Left kidney (tissue), 2 donors: ENCODE data around the gene SMARCC1. TPM values are rescaled to one million over a fixed set of nuclear protein-coding genes. Genes with fewer than 3 reads are reported as not detected.

ENCODE experiments used
- DNase-seq: peaks from one replicate; pipeline ENCODE4 v3.0.0-alpha.2; 2013
- polyA plus RNA-seq: library from polyadenylated mRNA; unstranded; fragments of 120-200 nt; gene quantifications from one replicate; pipeline ENCODE4 v1.2.1, GENCODE V29; 2013; ENCODE audit not compliant: insufficient read length

Gene SMARCC1
- polyA plus RNA-seq, 1 donor = 139 TPM

GRCh38 chr3:47542471-47543173 is 239.1 kb downstream of the SMARCC1 start:
- peak; percentile 50 for DNase-seq

DNA sequence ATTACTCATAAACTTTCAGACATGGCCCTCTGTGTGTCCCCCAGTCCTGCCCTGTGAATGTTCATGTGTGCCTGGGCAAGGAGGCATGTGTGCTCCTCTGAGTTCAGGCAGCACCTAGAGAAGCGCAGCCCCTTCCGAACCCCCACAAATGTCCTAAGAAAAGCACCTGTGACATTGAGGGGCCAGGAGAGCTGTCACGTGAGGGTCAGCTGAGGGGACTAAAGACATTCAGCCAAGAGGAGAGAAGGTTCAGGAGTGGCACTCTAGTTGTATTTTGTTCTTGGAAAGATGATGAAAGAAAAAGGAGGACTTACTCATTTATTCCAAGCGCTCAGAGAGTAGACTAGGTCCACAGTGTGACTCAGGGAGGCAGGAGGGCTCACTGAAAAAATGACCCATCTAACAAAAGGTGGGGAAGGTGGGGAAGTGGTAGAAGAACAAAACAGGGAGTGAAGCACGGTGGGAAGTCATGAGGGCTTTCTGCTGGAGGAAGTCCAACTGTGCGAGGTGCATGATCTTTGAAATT is 240.0 kb downstream of the SMARCC1 start:
- DNase-seq = no peak

DNA sequence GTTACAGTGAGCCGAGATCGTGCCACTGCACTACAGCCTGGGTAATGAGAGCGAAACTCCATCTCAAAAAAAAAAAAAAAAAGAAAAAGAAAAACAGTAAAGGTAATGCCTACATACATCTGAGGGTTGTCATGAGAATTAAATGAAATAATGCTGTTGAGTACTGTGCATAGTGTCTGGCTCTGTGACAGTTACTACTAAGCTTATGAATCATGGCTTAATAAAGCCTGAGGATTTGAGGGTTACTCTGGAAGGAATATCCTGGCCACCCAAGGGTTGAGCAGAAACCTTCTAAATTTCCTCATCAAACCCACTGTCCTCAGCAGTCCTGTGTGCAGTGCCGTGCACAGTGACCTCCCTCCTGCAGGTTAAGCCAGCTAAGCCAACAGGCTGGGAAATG is 241.4 kb downstream of the SMARCC1 start:
- DNase-seq = no peak

GRCh38 chr3:47536967-47537366 is 244.7 kb downstream of the SMARCC1 start:
- DNase-seq = no peak

DNA sequence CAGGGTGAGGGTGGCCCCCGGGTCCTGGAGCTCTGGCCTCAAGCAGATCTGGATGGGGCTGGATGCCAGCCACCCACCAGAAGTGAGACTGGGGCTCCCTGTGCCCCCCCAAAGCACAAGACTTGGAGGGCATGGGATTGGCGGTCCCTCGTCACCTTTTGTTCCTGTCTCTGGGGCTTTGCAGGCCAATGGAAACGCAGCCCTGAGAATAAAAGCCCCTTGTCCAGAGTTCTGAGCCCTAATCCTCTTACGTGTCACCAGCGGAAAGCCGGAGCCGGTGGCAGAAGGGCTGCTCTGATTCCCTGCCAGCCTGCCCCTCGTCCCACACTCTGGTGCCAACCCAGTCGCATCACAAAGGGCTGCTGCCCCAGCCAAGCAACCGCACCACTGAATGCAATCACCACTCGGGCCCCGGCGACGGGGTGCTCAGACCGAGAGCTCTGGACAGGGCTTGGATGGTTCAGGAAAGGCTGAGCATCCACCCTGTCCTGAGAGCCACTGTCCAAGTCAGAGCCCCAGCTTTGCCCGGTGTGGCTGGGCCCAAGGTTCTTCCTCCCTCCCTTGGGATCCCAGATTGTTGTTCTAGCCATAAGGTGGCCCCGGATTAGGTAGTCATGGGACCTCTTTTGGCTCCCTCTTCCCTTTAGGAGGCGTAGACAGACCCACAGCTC is 245.3 kb downstream of the SMARCC1 start:
- no peak for DNase-seq

Other genes with a start within 250 kb of the SMARCC1 start
- gene CSPG5, start 203.0 kb downstream of the SMARCC1 start, polyA plus RNA-seq = 1.2 TPM
- 65.3 TPM for gene DHX30, start 21.2 kb upstream of the SMARCC1 start, polyA plus RNA-seq
- 190 TPM for gene MAP4, start 234.5 kb upstream of the SMARCC1 start, polyA plus RNA-seq